ENCODE data around the gene MEGF10. TPM values are rescaled to one million over a fixed set of nuclear protein-coding genes. Genes with fewer than 3 reads are reported as not detected.

MEGF10 gene
- total RNA-seq, 4 donors from 2014 or later = 0.27 to 5.4 (median 0.97) TPM

GRCh38 chr5:127321465-127321864 is 30.9 kb downstream of the MEGF10 start:
- H3K9me3 ChIP-seq = no peaks in the 10 kb centered on the region
- no peaks in the 10 kb centered on the region for H3K27me3 ChIP-seq
- no peak overlapping the region for H3K4me3 ChIP-seq
- ATAC-seq = no peak
- TF ChIP-seq POLR2A (IDR thresholded peaks at IDR 0.05) (no peak), EP300 (IDR thresholded peaks at IDR 0.05) (no peak), POLR2AphosphoS5 (IDR thresholded peaks at IDR 0.05) (no peak), CTCF (IDR thresholded peaks at IDR 0.05) (no peak)
- WGBS, 2 donors (ENCODE audit: low coverage in 1 of 2) = 59% methylated on average over 2 of the region's 2 CpGs; no CpG with 5 or more reads in 1 of the 2 donors
- H3K4me1 ChIP-seq = no peaks in the 10 kb centered on the region
- H3K27ac ChIP-seq = no peak overlapping the region
- no peaks in the 10 kb centered on the region for H3K36me3 ChIP-seq

GRCh38 chr5:127322403-127322802 is 31.8 kb downstream of the MEGF10 start:
- H3K27me3 ChIP-seq = no peaks in the 10 kb centered on the region
- TF ChIP-seq POLR2A (IDR thresholded peaks at IDR 0.05) = no peak
- no peak for TF ChIP-seq CTCF (IDR thresholded peaks at IDR 0.05)
- TF ChIP-seq POLR2AphosphoS5 (IDR thresholded peaks at IDR 0.05) = no peak
- no peak for TF ChIP-seq EP300 (IDR thresholded peaks at IDR 0.05)
- 33 to 56% methylated on average over 1 of the region's 1 CpG for WGBS, 2 donors (ENCODE audit: low coverage in 1 of 2)
- no peaks in the 10 kb centered on the region for H3K36me3 ChIP-seq
- no peak for ATAC-seq
- H3K9me3 ChIP-seq = no peaks in the 10 kb centered on the region
- no peaks in the 10 kb centered on the region for H3K4me1 ChIP-seq
- H3K27ac ChIP-seq = no peak overlapping the region
- no peak overlapping the region for H3K4me3 ChIP-seq

GRCh38 chr5:127324756-127325155 is 34.2 kb downstream of the MEGF10 start:
- WGBS, 2 donors (ENCODE audit: low coverage in 1 of 2) = 88 to 100% methylated on average over 3 of the region's 3 CpGs
- Histone ChIP-seq H3K27ac (no peak overlapping the region), H3K9me3 (no peaks in the 10 kb centered on the region), H3K36me3 (no peaks in the 10 kb centered on the region), H3K4me1 (no peaks in the 10 kb centered on the region), H3K4me3 (no peak overlapping the region), H3K27me3 (peaks cover 3% of the 10 kb centered on the region)
- no peak for ATAC-seq
- no peak for TF ChIP-seq EP300 (IDR thresholded peaks at IDR 0.05)
- no peak for TF ChIP-seq POLR2AphosphoS5 (IDR thresholded peaks at IDR 0.05)
- no peak for TF ChIP-seq CTCF (IDR thresholded peaks at IDR 0.05)
- TF ChIP-seq POLR2A (IDR thresholded peaks at IDR 0.05) = no peak

GRCh38 chr5:127326431-127326830 is 35.8 kb downstream of the MEGF10 start:
- TF ChIP-seq EP300 (IDR thresholded peaks at IDR 0.05) = no peak
- TF ChIP-seq POLR2AphosphoS5 (IDR thresholded peaks at IDR 0.05) = no peak
- no peak for TF ChIP-seq CTCF (IDR thresholded peaks at IDR 0.05)
- no peak for TF ChIP-seq POLR2A (IDR thresholded peaks at IDR 0.05)
- no peaks in the 10 kb centered on the region for H3K9me3 ChIP-seq
- peaks cover 8% of the 10 kb centered on the region for H3K27me3 ChIP-seq
- WGBS, 2 donors (ENCODE audit: low coverage in 1 of 2) = 60 to 73% methylated on average over 3 of the region's 4 CpGs
- H3K36me3 ChIP-seq = no peaks in the 10 kb centered on the region
- no peak overlapping the region for H3K4me3 ChIP-seq
- no peak for ATAC-seq
- no peaks in the 10 kb centered on the region for H3K4me1 ChIP-seq
- H3K27ac ChIP-seq = no peak overlapping the region

- Histone ChIP-seq H3K27me3 (peaks cover 8% of the 10 kb centered on the region), H3K4me1 (no peaks in the 10 kb centered on the region), H3K9me3 (no peaks in the 10 kb centered on the region), H3K27ac (no peak overlapping the region), H3K4me3 (no peak overlapping the region), H3K36me3 (no peaks in the 10 kb centered on the region)
- TF ChIP-seq EP300 (IDR thresholded peaks at IDR 0.05) (no peak), POLR2A (IDR thresholded peaks at IDR 0.05) (no peak)
- ATAC-seq = no peak
- WGBS, 2 donors (ENCODE audit: low coverage in 1 of 2) = 6 to 79% methylated on average over 1 of the region's 1 CpG
Measured at GRCh38 chr5:127326976-127327755, 36.6 kb downstream of the MEGF10 start.

Data from gastroesophageal sphincter (tissue), 4 donors.